Effector CD4-positive, alpha-beta T cell (primary cell): Measurements from ENCODE around the gene CCDC9B.
A peak's percentile ranks its signal among the peaks of the same experiment; 100 is the strongest.

Source experiments
- DNase-seq: peaks from one replicate; pipeline ENCODE4 v3.0.0-alpha.2; 2020
- total RNA-seq: gene quantifications from one replicate; lab custom pipeline; 2026; lab: John Stamatoyannopoulos, UW

The CCDC9B gene
- 1.1 reads per million for total RNA-seq

GRCh38 chr15:40340740-40341400 is at the start of gene CCDC9B:
TSS of gene CCDC9B (minus strand) at chr15:40340939. CDS start at chr15:40340819, 120 bp downstream.
- DNase-seq = no peak

GRCh38 chr15:40389824-40390595 is 49.3 kb upstream of the CCDC9B start:
- no peak for DNase-seq

GRCh38 chr15:40388941-40389823 is 48.4 kb upstream of the CCDC9B start:
- DNase-seq = no peak

GRCh38 chr15:40386480-40386879 is 45.7 kb upstream of the CCDC9B start:
- no peak for DNase-seq

GRCh38 chr15:40382580-40383456 is 42.1 kb upstream of the CCDC9B start, which contains the start of gene KNSTRN:
TSS of gene KNSTRN (plus strand) at chr15:40382721. CDS start at chr15:40382836, 115 bp downstream.
- peak; percentile 91 for DNase-seq

GRCh38 chr15:40381818-40382529 is 41.2 kb upstream of the CCDC9B start:
- DNase-seq = no peak

GRCh38 chr15:40380636-40381035 is 39.9 kb upstream of the CCDC9B start:
- no peak for DNase-seq

GRCh38 chr15:40379853-40380252 is 39.1 kb upstream of the CCDC9B start:
- DNase-seq = no peak

GRCh38 chr15:40379374-40379773 is 38.6 kb upstream of the CCDC9B start:
- no peak for DNase-seq

GRCh38 chr15:40377606-40378005 is 36.9 kb upstream of the CCDC9B start:
- DNase-seq = no peak

GRCh38 chr15:40372981-40373380 is 32.2 kb upstream of the CCDC9B start:
- no peak for DNase-seq

GRCh38 chr15:40369971-40370370 is 29.2 kb upstream of the CCDC9B start:
- no peak for DNase-seq

- no peak for DNase-seq
Observed at GRCh38 chr15:40369474-40369869, 28.7 kb upstream of the CCDC9B start.

- DNase-seq = no peak
Observed at GRCh38 chr15:40368719-40369473, 28.2 kb upstream of the CCDC9B start.

- peak; percentile 76 for DNase-seq
Observed at GRCh38 chr15:40367686-40368611, 27.2 kb upstream of the CCDC9B start.

GRCh38 chr15:40367371-40367685 is 26.6 kb upstream of the CCDC9B start:
- DNase-seq = no peak

GRCh38 chr15:40366457-40367370 is 26.0 kb upstream of the CCDC9B start:
- no peak for DNase-seq
